Suprapubic skin (tissue), 4 donors: ENCODE measurements around the gene PSMD4.

ENCODE experiments used
- EP300 ChIP-seq: sonication (generic); formaldehyde crosslinking; IDR thresholded peaks from one replicate; pipeline ENCODE4 v1.6.1; 2017; ENCODE audit warnings: antibody characterized with exemption
- POLR2AphosphoS5 ChIP-seq, 3 donors: sonication (generic); formaldehyde crosslinking; IDR thresholded peaks; one replicate each; pipeline ENCODE4 v1.6.1; 2017; ENCODE audit warnings: antibody characterized with exemption in 3 of 3
- TF ChIP-seq, protein P1 (sequence below), 2 donors: fragments of 200-600 bp in 1 of 2; fragments of 450-650 bp in 1 of 2; sonication (generic) in 1 of 2; IDR thresholded peaks; one replicate each; pipeline ENCODE4 v1.5.1; 2016 to 2019; ENCODE audit warnings: antibody characterized with exemption in 2 of 2, mild to moderate bottlenecking in 1 of 2, moderate library complexity in 1 of 2

GRCh38 chr1:151311589-151312331 lies 57.2 kb downstream of the PSMD4 start:
- TF ChIP-seq EP300 (no peak), POLR2AphosphoS5 (IDR thresholded peaks at IDR 0.05) (peak; percentile 55 to 88 (median 81))
- TF ChIP-seq, protein P1, sequence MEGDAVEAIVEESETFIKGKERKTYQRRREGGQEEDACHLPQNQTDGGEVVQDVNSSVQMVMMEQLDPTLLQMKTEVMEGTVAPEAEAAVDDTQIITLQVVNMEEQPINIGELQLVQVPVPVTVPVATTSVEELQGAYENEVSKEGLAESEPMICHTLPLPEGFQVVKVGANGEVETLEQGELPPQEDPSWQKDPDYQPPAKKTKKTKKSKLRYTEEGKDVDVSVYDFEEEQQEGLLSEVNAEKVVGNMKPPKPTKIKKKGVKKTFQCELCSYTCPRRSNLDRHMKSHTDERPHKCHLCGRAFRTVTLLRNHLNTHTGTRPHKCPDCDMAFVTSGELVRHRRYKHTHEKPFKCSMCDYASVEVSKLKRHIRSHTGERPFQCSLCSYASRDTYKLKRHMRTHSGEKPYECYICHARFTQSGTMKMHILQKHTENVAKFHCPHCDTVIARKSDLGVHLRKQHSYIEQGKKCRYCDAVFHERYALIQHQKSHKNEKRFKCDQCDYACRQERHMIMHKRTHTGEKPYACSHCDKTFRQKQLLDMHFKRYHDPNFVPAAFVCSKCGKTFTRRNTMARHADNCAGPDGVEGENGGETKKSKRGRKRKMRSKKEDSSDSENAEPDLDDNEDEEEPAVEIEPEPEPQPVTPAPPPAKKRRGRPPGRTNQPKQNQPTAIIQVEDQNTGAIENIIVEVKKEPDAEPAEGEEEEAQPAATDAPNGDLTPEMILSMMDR (IDR thresholded peaks at IDR 0.05) = no peak
